SJSA1 (cell line): ENCODE results near the gene NAA16. TPM values are rescaled to one million over a fixed set of nuclear protein-coding genes. Genes with fewer than 3 reads are reported as not detected.
"Not testable (repeated sequence)": the region's sequence is repeated elsewhere in the genome, so short reads cannot be mapped to it uniquely, and the experiment has no call there.

Experiments used
- DNase-seq, 2 experiments: peaks; one replicate each; pipeline ENCODE4 v3.0.0-alpha.2; 2015 to 2020; ENCODE audit warnings: low spot score in 2 of 2, low read depth in 1 of 2
- H3K27ac ChIP-seq: fragments of 250-450 bp; sonication (Bioruptor Pico); 2 replicates; pipeline ENCODE4 v1.5.1; 2020; ENCODE audit warnings: mild to moderate bottlenecking, moderate library complexity
- H3K27me3 ChIP-seq: fragments of 250-450 bp; sonication (Bioruptor Pico); replicated peaks from 2 replicates; pipeline ENCODE4 v1.5.1; 2020; ENCODE audit warnings: mild to moderate bottlenecking, moderate library complexity
- H3K36me3 ChIP-seq: fragments of 250-450 bp; sonication (Bioruptor Pico); 2 replicates; pipeline ENCODE4 v1.5.1; 2020; ENCODE audit warnings: mild to moderate bottlenecking
- H3K4me1 ChIP-seq: fragments of 250-450 bp; sonication (Bioruptor Pico); replicated peaks from 2 replicates; pipeline ENCODE4 v1.6.1; 2021; ENCODE audit warnings: mild to moderate bottlenecking
- H3K4me3 ChIP-seq: fragments of 250-450 bp; sonication (Bioruptor Pico); 2 replicates; pipeline ENCODE4 v1.5.1; 2020; ENCODE audit warnings: mild to moderate bottlenecking
- H3K9me3 ChIP-seq: fragments of 250-450 bp; sonication (Bioruptor Pico); replicated peaks from 2 replicates; pipeline ENCODE4 v1.5.1; 2020; ENCODE audit warnings: mild to moderate bottlenecking
- total RNA-seq: library from RNA; depleted of rRNA; stranded (reverse); fragments of >200 nt; shearing (Covaris generic); gene quantifications from 2 replicates; pipeline ENCODE4 v1.2.3, GENCODE V29; 2014; rRNA removed

Gene NAA16
- total RNA-seq, result 12.8 and 14.0 TPM in 2 replicates

DNA sequence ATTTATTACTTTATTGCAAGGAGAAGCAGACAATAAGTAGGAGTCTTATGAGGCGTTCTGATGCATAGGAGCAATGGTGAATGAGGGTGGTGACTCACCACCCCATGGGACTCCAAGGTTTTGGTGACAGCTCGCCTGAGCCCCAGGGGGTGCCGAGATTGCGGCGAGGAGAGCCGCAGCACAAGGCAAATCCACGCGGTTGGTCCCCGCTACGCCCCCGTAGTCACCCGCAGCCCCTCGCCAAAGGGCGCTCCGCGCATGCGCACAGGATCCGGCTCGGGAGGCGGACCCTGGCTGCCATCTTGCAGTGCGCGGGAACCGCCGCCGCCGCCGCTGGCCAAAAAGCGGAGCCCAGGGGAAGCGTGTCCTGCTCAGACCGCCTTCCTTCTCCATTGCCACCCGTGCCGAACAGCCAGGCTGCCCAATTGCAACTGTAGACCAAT lies at the start of gene NAA16:
NAA16 (plus strand) TSS at position 305 of the 443 bp plus-strand sequence. CDS start 262 bp downstream, outside the sequence.
- Histone ChIP-seq H3K36me3 (peaks cover 6% of the 10 kb centered on the region; the same call in 1 of the 2 replicates), H3K9me3 (no peaks in the 10 kb centered on the region), H3K27me3 (no peaks in the 10 kb centered on the region), H3K4me1 (peaks cover 8% of the 10 kb centered on the region; the same call in 1 of the 2 replicates), H3K4me3 (peak within 1 kb of the TSS; percentile 67), H3K27ac (peak within 1 kb of the TSS; percentile 57)
- DNase-seq, result peak; percentile 92 to 96

- H3K9me3 ChIP-seq, result peaks cover 11% of the 10 kb centered on the region; the same call in 1 of the 2 replicates
- H3K4me3 ChIP-seq, result peak within 1 kb of the TSS; percentile 50
- peak; percentile 74 to 85 for DNase-seq
- no peaks in the 10 kb centered on the region for H3K27me3 ChIP-seq
- peaks cover 7% of the 10 kb centered on the region; the same call in 1 of the 2 replicates for H3K4me1 ChIP-seq
- H3K36me3 ChIP-seq, result peaks cover 12% of the 10 kb centered on the region
- peak within 1 kb of the TSS; percentile 34 for H3K27ac ChIP-seq
Measured at GRCh38 chr13:41263261-41263971, 47.7 kb upstream of the NAA16 start, which contains the start of gene MTRF1. Gene MTRF1, minus strand, starts transcription at chr13:41263576. Its CDS starts 2,669 bp downstream, at chr13:41260907.

DNA sequence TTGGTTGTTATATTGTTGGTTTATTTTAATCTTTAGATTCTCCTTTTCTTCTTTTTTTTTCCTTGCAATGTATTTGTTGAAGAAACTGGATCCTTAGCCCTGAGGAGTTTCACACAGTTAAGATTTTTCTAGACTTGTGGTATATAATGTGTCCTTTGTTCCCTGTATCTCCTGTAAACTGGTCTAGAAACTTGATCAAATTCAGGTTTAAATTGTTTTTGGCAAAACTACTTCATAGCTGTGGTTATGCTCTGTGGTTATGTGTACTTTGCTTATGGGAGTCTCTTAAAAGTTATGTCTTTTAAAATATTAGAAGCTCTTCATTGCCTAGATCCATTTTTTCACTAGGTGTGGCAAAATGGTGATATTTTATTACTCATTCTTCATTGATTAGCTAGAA lies 44.0 kb upstream of the NAA16 start:
- peaks cover 7% of the 10 kb centered on the region; the same call in 1 of the 2 replicates for H3K4me1 ChIP-seq
- H3K36me3 ChIP-seq, result no peaks in the 10 kb centered on the region
- H3K27ac ChIP-seq, result no peak overlapping the region
- H3K27me3 ChIP-seq, result no peaks in the 10 kb centered on the region
- DNase-seq, result no peak
- H3K4me3 ChIP-seq, result no peak overlapping the region
- peaks cover 12% of the 10 kb centered on the region; the same call in 1 of the 2 replicates for H3K9me3 ChIP-seq

DNA sequence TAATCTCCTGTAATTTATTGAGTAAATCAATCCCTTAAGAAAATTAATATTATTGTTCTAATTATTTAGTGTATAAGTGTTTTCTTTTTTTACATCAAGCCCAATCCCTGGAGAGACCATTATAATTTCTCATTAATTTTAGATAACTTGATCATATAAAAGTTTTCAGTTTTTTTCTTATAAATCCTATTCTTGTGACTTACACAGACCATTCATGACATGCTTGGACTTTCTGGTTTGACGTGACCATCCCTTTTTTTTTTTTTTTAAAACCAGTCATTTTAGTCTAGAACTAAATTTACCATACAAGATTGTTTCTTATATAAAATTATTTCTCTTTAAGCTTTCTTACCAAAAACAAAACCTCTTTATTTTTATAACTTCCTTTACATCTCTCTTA lies 42.3 kb upstream of the NAA16 start:
- peaks cover 12% of the 10 kb centered on the region; the same call in 1 of the 2 replicates for H3K9me3 ChIP-seq
- no peaks in the 10 kb centered on the region for H3K36me3 ChIP-seq
- no peak overlapping the region for H3K4me3 ChIP-seq
- no peaks in the 10 kb centered on the region for H3K4me1 ChIP-seq
- no peak overlapping the region for H3K27ac ChIP-seq
- peak in 1 of 2 experiments; percentile 24 for DNase-seq
- no peaks in the 10 kb centered on the region for H3K27me3 ChIP-seq

- peaks cover 6% of the 10 kb centered on the region; the same call in 1 of the 2 replicates for H3K9me3 ChIP-seq
- no peaks in the 10 kb centered on the region for H3K27me3 ChIP-seq
- DNase-seq, result no peak
- no peak overlapping the region for H3K4me3 ChIP-seq
- H3K4me1 ChIP-seq, result no peaks in the 10 kb centered on the region
- H3K36me3 ChIP-seq, result no peaks in the 10 kb centered on the region
- H3K27ac ChIP-seq, result no peak overlapping the region
Measured at GRCh38 chr13:41271456-41272285, 39.4 kb upstream of the NAA16 start.

- Histone ChIP-seq H3K36me3 (no peaks in the 10 kb centered on the region), H3K4me1 (no peaks in the 10 kb centered on the region), H3K9me3 (no peaks in the 10 kb centered on the region; the same call in 1 of the 2 replicates), H3K4me3 (no peak overlapping the region), H3K27me3 (no peaks in the 10 kb centered on the region), H3K27ac (no peak overlapping the region)
- no peak for DNase-seq
Measured at GRCh38 chr13:41273831-41274441, 37.1 kb upstream of the NAA16 start.

- no peak for DNase-seq
- H3K27ac ChIP-seq, result no peak overlapping the region
- H3K36me3 ChIP-seq, result no peaks in the 10 kb centered on the region
- no peaks in the 10 kb centered on the region for H3K27me3 ChIP-seq
- H3K4me1 ChIP-seq, result no peaks in the 10 kb centered on the region
- H3K9me3 ChIP-seq, result no peaks in the 10 kb centered on the region; the same call in 1 of the 2 replicates
- H3K4me3 ChIP-seq, result no peak overlapping the region
Measured at GRCh38 chr13:41274881-41275280, 36.2 kb upstream of the NAA16 start.

DNA sequence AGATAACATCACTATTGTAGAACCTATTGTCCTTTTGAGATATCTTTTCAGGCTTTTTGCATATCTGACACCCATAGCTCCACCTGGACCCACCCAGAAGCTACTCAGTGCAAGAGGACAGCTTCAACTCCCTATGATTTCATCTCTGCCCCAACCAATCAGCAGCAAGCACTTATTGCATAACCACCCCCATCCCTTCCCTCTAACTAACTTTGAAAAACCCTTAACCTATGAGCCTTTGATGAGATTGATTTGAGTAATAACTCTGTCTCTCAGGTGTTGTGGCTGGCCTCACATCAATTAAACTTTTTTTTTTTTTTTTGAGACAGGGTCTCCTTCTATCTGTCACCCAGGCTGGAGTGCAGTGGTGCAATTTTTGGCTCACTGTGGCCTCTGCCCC lies 34.2 kb upstream of the NAA16 start:
- no peaks in the 10 kb centered on the region for H3K36me3 ChIP-seq
- no peak overlapping the region for H3K4me3 ChIP-seq
- no peak overlapping the region for H3K27ac ChIP-seq
- H3K9me3 ChIP-seq, result no peaks in the 10 kb centered on the region
- DNase-seq, result no peak
- H3K27me3 ChIP-seq, result no peaks in the 10 kb centered on the region
- no peaks in the 10 kb centered on the region for H3K4me1 ChIP-seq

- not testable (repeated sequence) for H3K9me3 ChIP-seq, H3K4me1 ChIP-seq, H3K36me3 ChIP-seq, H3K27ac ChIP-seq, DNase-seq, H3K4me3 ChIP-seq, H3K27me3 ChIP-seq
Measured at GRCh38 chr13:41279156-41279555, 31.9 kb upstream of the NAA16 start.

- DNase-seq, result no peak
- H3K4me1 ChIP-seq, result peaks cover 9% of the 10 kb centered on the region
- H3K4me3 ChIP-seq, result no peak overlapping the region
- H3K9me3 ChIP-seq, result no peaks in the 10 kb centered on the region
- no peaks in the 10 kb centered on the region for H3K27me3 ChIP-seq
- no peak overlapping the region for H3K27ac ChIP-seq
- H3K36me3 ChIP-seq, result no peaks in the 10 kb centered on the region
Measured at GRCh38 chr13:41282129-41282571, 28.9 kb upstream of the NAA16 start.

GRCh38 chr13:41284512-41285288 lies 26.4 kb upstream of the NAA16 start:
- peaks cover 9% of the 10 kb centered on the region for H3K4me1 ChIP-seq
- no peak overlapping the region for H3K4me3 ChIP-seq
- H3K27ac ChIP-seq, result peak overlapping the region; percentile 75
- H3K9me3 ChIP-seq, result no peaks in the 10 kb centered on the region
- DNase-seq, result peak; percentile 71 to 76
- no peaks in the 10 kb centered on the region for H3K27me3 ChIP-seq
- no peaks in the 10 kb centered on the region for H3K36me3 ChIP-seq

DNA sequence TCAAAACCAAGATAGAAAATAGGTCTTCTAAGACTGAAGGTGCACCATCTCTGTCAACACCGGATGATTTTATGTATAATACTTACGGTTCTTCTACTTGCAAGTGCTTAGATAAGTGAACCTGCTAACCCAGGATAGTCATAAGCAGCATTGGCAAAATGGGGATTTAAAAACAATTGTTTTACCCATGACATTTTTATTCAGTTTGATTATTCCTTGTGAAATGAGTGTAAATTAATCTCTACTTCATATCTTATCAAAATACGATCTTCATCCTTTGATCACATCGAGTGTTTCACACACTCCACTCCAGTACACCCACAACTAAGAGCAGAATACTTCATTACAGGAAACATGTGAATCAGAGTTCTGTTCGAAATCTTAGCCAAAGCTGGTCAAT lies 24.7 kb upstream of the NAA16 start:
- no peak for DNase-seq
- Histone ChIP-seq H3K27me3 (no peaks in the 10 kb centered on the region), H3K9me3 (no peaks in the 10 kb centered on the region), H3K4me3 (no peak overlapping the region), H3K4me1 (peaks cover 9% of the 10 kb centered on the region), H3K36me3 (no peaks in the 10 kb centered on the region), H3K27ac (no peak overlapping the region)

GRCh38 chr13:41289463-41289881 lies 21.6 kb upstream of the NAA16 start:
- Histone ChIP-seq H3K9me3 (no peaks in the 10 kb centered on the region), H3K36me3 (no peaks in the 10 kb centered on the region), H3K4me3 (no peak overlapping the region), H3K27ac (no peak overlapping the region), H3K27me3 (no peaks in the 10 kb centered on the region), H3K4me1 (peaks cover 9% of the 10 kb centered on the region)
- DNase-seq, result no peak
